ENCODE results near the gene HOXD4.

The HOXD4 gene

DNA sequence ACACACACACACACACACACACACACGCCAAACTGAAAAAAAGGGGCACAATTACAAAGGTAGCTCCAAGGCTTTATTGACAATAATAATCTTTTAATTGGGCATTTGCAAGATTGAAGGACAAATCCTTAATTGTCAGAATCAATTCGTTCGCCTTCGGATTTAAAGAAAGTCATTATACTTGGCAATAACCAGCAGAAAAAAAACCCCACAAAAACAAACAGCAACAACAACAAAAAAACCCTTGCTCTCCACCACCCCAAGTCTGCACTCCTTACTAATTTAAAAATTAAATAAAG, 23.6 kb upstream of the HOXD4 start:
- no peak for DNase-seq

DNA sequence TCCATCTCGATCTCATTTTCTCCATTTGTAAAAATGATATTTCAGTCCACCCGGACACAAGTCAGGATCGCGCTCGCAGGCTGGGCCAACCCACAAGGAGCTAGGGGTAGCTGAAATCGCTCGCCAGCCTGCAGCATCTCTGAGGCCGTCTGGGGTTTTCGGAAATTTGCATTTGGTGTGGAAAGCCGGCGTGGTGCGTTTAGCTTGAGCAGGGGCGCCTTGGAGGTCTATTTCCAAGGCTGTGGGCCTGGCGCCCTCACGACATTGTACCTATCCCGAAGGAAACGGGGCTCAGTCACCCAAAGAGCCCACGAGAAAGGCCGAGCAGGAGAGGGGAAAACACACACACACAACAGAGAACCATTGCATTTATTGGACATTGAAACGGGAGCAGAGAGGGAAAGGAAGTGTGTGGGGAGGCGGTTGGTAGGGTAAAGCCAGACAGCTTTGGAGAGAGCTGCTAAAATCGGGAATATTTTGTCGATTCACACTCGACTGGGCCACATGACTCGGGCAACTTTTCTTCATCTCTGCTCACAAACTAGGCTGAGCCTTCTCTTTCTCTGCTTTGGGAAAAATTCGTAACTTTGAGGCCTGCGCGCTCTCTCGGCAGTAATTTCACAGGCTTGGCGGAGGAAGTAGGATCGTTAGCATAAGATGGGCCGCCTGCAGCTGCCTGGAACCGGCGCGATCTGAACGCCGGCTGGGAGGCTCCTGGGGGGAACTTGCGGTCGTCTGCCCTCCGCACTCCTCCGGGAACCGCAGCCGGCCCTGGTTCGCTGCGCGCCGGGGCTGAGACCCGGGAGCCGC, 23.0 kb upstream of the HOXD4 start:
- DNase-seq: peak; percentile 75

DNA sequence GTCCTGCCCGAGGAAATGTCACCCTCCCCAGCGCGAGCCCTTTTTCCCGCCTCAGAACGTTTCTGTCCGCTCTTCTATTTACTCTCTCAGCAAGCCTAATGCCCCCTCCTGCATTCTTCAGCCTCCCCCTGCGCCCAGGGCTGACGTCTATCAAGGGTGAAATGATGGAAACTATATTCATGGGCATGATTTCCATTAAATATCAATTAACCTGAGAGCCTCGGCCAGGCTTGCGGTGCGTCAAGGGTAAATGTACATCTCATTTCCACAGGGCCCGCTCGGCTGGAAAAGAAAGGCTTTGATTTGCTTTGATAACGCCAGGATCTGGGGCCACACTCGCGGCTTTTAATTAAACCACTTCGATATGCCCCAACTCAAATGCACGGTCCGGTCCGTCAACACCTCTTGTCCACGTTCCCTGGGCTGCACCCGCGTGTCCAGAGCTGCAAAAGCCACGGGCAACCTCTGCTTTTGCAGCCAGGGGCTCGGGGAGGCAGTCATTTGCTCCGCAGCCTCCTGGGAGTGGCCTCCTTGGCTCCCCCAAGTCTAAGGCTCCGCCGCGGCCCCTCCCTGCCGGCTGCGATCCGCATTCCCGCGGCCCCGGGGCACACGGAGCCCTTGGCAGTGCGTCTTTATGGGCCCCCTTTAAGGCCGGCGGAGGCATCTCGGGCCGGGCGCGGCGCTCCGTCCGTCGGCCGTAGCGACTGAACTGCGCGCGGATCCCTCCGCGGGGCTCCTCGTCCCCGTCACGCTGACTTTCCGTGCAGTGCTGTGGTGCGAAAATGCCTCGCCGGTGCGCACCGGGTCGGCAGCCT, 22.2 kb upstream of the HOXD4 start, which contains the start of gene HOXD8:
HOXD8 (plus strand) TSS at position 724 of the 815 bp plus-strand sequence. CDS start 662 bp downstream, outside the sequence.
- DNase-seq: peak; percentile 84

DNA sequence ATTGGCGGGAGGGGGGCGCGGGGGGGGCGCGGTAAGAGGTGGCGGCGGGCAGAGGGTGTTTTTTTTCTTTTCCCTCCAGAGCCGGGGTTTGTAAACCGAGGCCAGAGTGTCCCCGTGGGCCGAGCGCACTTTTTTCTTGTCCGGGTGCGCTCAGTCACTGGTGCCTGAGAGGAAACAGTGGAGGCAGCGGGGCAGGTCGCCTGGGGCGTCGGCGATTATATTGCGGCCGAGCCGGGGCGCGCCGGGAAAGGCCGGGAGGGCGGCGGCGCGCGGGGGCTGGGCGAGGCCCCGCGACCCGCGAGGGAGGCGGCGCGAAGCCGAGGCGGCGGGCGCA, 21.6 kb upstream of the HOXD4 start:
- no peak for DNase-seq

DNA sequence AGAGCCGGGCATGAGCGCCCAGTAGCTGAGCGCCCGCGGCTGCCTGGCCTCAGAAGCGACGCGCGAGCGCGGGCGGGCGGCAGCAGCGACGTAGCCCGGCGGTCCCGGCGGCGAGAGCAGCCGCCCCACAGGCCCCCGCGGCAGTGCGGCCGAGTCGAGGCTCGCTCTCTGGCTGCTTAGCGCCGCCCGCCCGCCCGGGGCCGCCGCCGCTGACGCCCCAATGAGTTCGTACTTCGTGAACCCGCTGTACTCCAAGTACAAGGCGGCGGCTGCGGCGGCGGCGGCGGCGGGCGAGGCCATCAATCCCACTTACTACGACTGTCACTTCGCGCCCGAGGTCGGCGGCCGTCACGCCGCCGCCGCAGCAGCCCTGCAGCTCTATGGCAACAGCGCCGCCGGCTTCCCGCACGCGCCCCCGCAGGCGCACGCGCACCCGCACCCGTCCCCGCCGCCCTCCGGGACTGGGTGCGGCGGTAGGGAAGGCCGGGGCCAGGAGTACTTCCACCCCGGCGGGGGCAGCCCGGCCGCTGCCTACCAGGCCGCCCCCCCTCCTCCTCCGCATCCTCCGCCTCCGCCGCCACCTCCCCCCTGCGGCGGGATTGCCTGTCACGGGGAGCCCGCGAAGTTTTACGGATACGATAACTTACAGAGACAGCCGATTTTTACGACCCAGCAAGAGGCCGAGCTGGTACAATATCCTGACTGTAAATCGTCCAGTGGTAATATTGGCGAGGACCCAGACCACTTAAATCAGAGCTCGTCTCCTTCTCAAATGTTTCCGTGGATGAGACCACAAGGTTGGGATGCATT, 21.0 kb upstream of the HOXD4 start:
- peak; percentile 75 for DNase-seq

DNA sequence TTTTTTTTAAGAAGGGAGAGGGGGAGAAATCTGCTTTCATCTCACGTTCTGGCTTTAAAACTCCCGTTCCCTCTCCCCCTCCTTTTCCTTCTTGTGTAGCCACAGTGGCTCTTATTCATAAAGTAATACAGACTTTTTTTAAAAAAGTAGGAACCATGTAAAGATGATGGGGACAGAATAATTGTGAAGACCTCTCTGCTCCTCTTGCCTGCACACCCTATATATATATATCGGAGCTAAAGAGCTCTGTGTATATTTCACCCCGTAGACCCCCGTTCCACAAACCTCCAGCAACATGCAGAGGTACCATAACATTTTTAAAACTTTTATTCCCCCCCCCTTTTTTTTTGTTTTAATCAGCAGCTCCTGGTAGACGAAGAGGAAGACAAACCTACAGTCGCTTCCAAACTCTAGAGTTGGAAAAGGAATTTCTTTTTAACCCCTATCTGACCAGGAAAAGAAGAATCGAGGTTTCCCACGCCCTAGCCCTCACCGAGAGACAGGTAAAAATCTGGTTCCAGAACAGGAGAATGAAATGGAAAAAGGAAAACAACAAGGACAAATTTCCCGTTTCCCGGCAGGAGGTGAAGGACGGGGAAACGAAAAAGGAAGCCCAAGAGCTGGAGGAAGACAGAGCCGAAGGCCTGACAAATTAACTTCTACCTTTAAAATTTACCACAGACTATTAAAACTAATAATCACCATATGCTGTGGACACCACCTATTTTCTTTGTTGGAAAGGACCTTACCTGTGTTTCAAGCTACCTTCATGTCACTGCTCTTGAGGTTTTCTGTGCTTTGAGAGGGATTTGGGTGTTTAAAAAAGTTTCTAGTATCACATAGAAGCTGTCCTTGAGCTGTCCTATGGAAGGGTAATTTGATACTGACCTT, 20.1 kb upstream of the HOXD4 start:
- peak; percentile 71 for DNase-seq

DNA sequence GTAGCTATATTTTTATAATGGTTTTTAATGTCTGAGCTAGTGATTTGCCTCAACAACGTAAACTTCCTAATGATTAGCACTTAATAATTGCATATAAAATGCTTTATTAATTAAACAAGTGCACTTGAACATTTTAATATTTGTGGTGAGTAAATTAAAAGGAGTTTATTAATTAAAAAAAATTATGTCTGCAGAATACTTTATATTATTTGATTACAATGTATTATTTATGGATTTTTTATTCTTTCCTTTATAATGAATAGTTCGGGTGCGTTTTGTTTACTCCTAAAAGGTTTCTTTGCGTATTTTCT, 19.5 kb upstream of the HOXD4 start:
- no peak for DNase-seq

DNA sequence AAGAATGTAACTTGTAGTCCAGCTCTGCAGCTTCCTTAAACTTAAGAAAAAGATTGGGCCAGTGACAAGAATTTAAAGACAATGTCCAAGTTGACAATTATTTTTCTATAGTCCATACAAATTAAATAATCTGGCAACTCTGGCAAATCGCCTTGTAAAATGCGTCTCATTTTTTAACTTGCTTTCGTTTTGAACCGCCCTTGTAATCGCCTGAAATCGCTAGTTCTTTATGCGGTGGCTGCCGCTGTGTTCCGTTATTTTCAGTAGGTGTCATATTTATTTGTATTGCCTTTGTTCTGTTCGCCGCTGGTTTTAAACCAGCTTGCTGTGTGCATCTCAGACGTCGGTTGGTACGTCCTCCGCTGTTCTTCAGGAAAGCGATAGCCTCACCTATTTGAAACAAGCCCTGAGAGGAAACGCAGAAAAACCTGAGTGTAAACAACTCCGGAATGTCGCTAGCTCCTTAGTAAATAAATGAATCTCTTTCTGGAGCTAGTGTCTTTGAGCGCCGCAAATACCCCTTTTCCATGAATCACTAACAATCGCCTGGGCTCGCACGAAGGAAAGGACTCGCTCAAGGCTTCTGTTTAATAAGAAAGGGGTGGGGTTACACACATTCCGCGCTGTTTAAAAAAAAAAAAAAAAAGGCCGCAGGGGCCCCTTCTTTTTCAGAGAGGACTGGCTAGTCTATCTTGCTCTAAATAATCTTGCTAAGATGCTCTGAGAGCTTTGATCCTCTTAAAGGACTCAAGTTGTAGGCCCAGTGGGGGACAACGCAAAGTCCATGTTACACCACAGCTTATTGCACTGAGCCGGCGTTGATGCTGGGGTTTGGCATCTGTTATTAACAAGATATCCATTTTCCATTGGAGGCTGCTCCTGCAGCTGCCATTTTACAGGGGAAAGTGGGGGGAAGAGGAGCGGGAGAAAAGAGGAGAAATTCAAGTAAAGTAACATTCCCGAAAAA, 18.9 kb upstream of the HOXD4 start:
- DNase-seq: peak; percentile 75

DNA sequence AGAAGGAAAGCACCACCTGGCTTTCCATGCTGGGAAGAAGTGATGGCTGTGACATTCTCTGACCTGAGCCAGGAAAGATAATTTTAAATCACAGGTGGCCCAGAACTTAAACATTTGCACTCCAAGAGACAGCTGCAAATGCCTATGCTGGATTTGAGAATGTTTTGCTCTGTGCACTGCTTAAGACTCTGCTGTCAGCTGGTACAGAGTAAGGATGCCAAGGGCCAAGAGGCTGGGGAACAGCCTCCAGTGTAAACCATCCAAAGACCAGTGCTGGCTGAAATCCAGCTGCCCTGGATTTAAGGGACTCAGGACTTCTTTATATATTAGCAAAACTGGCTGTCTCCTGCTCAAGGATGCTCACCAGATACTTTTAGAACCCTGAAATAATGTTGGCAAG, 18.0 kb upstream of the HOXD4 start:
- DNase-seq: no peak

DNA sequence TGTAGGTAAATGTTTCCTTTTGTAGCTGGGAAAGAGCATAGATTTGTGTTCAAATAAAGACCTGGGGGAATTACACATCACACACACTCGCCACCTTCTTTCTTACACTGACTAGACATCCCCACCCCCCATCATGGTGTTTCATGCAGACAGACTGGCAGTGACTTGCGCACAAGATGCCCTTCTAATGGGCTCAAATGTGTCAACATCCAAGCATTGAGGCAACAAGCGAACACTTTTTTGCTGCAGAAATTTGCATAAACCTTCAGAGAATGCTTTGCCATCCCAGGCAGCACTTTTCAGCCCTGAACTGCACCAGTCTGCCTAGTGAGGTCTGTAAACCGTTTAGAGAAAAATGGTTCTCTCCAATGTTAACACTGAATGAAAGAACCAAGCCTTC, 17.3 kb upstream of the HOXD4 start:
- no peak for DNase-seq

DNA sequence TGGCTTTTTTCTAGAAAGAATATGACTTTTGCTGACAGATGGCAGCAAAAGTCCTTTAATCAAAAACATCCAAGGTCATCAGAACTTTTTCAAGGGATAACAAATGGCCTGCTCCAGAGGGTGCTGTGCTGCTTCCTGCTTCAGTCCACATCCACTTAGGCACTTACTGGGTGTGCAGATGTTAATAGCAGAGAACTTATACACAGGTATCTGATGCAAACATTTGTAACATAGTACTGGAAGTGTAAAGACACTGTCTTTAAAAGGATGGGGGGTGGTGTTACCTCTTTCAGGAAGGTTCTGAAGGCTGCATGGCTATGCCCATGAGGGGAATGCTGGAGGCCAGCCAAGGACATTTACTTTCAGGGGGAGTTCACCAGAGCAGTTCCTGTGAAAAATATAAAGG, 16.3 kb upstream of the HOXD4 start:
- no peak for DNase-seq

DNA sequence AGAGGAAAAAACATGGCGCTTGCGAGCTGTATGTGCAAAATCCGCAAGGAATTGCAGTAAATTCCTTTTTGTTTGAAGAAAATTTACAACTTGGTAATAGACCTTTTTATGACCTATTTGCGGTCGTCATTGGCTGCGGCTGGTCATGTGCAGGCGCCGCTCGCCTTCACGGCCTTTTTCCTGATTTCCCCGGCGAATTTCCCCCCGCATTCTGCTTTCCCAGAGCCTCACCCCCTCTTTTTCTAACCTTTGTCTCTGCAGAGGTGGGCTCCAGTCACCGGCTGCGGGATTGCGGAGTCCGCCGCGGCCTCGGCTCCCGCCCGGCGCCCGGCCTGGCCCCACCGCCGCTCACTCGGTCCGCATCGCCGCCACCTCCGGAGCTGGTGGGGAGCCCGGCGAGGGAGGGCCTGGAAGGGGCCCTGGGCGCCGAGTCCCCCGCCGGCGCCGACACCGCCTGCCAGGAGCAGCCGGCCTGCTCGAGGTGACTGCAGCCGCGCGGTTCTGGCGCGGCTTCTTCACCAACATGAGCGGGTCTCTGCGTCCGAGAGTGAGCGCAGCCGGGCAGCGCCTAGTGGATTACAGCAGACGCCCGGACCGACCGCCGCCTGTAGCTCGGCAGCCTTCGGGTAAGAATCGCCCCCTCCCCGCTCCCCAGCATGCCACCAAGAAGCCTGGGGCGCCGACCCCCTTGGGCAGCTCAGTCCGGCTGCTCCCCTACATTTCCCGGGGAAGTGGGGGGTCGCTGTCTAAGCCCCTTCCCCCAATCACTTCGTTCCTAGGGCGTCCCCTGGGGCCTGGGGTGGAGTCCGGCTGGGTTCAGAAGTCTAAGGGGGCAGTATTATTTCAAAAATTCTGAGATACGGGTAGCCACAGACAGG, 14.7 kb upstream of the HOXD4 start:
- no peak for DNase-seq

DNA sequence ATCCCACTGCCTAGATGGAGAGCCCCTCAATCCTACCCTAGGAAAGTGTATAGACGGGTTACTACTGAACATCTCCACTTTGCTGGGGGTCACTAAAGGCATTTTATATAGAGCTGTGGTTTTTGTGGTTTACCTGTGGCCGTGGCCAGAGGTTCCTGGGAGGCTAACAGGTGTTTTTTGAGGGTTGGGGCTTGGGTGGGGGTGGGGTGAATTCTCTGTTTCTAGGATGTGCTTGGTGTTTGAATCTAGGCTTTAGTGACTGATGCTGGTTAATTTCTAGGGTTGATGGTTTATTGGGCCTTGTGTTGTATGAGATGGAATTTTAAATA, 14.1 kb upstream of the HOXD4 start:
- no peak for DNase-seq

DNA sequence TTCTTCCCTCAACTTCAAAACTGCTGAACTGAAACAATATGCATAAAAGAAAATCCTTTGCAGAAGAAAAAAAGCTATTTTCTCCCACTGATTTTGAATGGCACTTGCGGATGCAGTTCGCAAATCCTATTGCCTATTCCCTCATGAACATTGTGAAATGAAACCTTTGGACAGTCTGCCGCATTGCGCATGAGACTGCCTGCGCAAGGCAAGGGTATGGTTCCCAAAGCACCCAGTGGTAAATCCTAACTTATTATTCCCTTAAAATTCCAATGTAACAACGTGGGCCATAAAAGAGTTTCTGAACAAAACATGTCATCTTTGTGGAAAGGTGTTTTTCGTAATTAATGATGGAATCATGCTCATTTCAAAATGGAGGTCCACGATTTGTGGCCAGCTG, 13.4 kb upstream of the HOXD4 start:
- DNase-seq: no peak

DNA sequence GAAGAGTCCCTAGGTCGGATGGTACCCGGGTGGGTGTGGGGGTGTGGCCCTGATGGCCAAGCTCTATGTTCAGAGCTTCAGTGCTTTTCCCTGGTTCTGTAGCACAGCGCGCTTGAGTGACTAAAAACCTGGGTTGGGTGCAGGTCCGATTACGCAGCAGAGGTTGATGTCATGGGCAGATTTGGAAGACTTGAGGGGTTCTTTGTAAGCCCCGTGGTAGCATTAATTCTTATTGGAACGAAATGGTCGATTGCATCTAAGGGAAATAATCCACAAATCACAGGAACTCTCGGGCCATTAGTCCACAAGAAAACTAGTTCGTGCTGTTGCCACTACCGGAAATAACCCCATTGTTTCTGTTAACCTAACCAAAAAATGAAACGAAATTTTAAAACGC, 12.8 kb upstream of the HOXD4 start:
- DNase-seq: no peak

DNA sequence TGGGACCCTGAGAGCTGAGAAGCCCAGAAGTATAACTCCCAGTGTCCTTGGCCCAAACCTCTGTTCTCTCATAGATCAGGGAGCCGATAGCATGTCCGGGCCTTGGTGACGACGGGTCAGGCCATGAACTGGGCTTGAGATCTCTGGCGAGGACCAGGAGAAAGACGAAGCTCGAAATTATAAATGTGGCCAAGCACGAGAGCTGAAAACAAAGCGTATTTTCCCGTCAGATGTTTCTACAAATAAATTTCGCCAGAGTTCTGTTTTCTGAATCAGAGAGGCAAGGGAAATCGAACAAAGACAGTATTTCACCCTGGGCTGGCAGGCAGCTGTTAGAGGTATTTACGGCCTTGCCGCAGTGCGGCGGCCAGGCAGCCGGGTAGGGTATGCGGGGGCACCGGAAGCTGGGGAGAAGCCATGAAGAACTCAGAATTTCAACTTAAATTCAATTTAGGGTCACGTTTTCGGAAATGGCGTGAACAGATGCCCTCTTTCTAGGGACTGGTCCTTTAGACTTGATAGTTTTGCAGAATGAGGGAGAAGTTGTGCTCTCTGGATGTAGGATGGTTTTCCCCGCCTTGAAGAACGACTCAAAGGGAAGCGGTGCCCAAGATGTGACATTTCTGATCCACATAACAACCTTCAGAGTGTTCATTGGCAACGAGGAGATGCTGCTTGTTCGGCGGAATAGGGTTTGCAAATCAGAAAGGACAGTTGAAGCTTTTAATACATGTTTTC, 12.3 kb upstream of the HOXD4 start:
- peak; percentile 69 for DNase-seq

DNA sequence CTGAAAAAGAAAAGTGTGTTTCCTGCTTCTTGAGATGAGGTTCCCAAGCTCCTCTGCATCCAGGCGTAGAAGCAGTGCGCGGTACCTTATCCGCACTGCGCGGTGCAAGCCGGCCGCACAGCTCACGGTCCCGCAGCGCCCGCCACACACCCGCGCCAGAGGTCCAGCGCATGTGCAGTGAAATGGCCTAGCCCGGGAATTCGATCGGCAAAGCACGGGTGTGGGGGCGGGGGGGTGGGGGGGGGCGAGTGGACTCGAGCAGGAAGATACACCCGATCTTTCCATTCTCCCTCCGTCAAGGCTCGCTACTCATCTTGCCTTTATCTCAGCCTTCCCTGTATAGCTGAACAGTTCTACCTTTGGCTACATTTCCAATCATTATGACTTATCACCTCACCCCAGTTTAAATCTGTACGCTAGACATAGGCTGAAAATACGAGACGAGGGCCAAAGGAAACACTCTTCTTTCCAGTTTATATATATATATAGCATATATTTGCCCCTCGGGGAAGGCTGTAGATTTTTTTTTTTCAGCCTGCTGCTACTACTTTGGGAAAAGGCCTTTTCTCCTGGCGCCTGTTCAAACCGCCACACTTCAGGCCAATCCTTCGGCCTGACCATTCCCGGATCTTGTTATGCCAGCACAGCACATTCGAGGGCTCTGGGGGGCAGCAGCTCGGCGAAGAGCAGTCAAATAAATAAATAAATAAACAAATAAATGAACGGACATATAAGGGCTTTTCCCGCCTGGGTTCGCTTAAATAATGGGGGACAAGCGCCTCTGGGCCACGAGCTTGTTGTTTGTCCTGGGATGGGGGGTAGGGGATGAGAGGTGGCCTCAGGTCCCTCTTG, 11.5 kb upstream of the HOXD4 start:
- no peak for DNase-seq

DNA sequence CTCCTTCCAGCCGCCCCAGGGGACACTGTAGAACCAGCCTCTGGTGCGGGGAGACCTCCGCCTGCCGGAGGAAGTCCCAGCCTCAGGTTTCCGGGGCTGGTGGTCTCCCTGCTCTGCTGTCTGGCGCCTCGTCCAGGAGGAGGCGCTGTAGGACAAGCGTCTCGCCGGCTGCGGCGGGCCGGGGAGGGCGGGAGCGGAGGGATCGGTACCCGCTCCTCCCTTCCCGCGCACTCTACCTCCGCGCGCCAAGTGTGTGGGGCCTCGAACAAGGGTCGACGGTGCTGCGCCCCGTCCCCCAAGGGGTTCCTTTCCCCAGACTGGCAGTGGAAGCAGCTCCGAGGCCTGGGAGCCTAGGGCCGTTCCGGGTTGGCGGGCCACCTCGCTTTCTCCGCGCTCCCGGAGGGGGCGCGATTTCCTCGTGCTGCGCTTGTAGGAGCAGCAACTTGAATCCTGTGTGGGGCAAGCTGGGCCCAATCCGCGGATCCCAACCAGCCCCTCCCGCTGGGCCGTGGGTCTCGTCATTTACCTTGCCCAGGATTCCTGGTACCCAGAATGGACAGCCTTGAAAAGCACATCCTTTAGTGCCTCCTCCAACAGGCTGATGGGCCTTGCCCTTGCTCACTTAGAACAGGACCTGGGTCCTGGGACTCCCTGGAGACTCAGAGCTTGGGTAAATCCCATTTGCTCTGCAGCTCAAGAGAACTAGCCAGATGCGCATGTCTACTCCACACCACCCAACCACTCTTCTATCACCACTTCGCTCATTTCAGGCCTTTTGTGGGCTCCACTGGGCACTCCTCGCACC, 10.6 kb upstream of the HOXD4 start:
- DNase-seq: peak; percentile 95

All from eye (tissue), 1 donor.